Measurements from ENCODE around the gene TMTC3.
"Not testable (repeated sequence)": the region's sequence is repeated elsewhere in the genome, so short reads cannot be mapped to it uniquely, and the experiment has no call there.

Gene TMTC3

GRCh38 chr12:88167384-88167783, 25.3 kb downstream of the TMTC3 start:
- no peak for DNase-seq

- no peak for DNase-seq
These were observed 30.8 kb downstream of the TMTC3 start for GRCh38 chr12:88172844-88173407.

GRCh38 chr12:88175544-88175943, 33.4 kb downstream of the TMTC3 start:
- no peak for DNase-seq

GRCh38 chr12:88179436-88180014, 37.4 kb downstream of the TMTC3 start:
- no peak for DNase-seq

GRCh38 chr12:88181881-88182280, 39.8 kb downstream of the TMTC3 start:
- DNase-seq, result no peak

GRCh38 chr12:88182416-88182815, 40.3 kb downstream of the TMTC3 start:
- no peak for DNase-seq

GRCh38 chr12:88184196-88184595, 42.1 kb downstream of the TMTC3 start:
- no peak for DNase-seq

GRCh38 chr12:88185279-88185678, 43.2 kb downstream of the TMTC3 start:
- no peak for DNase-seq

GRCh38 chr12:88185988-88186387, 43.9 kb downstream of the TMTC3 start:
- DNase-seq, result no peak

GRCh38 chr12:88187571-88187970, 45.5 kb downstream of the TMTC3 start:
- no peak for DNase-seq

GRCh38 chr12:88188180-88188579, 46.1 kb downstream of the TMTC3 start:
- DNase-seq, result no peak

GRCh38 chr12:88192426-88192825, 50.3 kb downstream of the TMTC3 start:
- no peak for DNase-seq

GRCh38 chr12:88194868-88195267, 52.8 kb downstream of the TMTC3 start:
- DNase-seq, result no peak

- no peak for DNase-seq
These were observed 57.9 kb downstream of the TMTC3 start for GRCh38 chr12:88200029-88200428.

GRCh38 chr12:88202500-88202899, 60.4 kb downstream of the TMTC3 start:
- DNase-seq, result no peak

- DNase-seq, result no peak
These were observed 64.5 kb downstream of the TMTC3 start for GRCh38 chr12:88206601-88207000.

- DNase-seq, result no peak
These were observed 66.0 kb downstream of the TMTC3 start for GRCh38 chr12:88207921-88208620.

GRCh38 chr12:88208661-88209060, 66.6 kb downstream of the TMTC3 start:
- no peak for DNase-seq

- not testable (repeated sequence) for DNase-seq
These were observed 68.2 kb downstream of the TMTC3 start for GRCh38 chr12:88210311-88210710.

- no peak for DNase-seq
These were observed 76.2 kb downstream of the TMTC3 start for GRCh38 chr12:88218293-88218692.

GRCh38 chr12:88219861-88220260, 77.8 kb downstream of the TMTC3 start:
- DNase-seq, result no peak

- DNase-seq, result no peak
These were observed 81.4 kb downstream of the TMTC3 start for GRCh38 chr12:88223519-88223918.

GRCh38 chr12:88225776-88226175, 83.7 kb downstream of the TMTC3 start:
- no peak for DNase-seq

GRCh38 chr12:88227263-88227662, 85.2 kb downstream of the TMTC3 start:
- DNase-seq, result no peak

- DNase-seq, result no peak
These were observed 85.8 kb downstream of the TMTC3 start for GRCh38 chr12:88227871-88228270.

Measured in stimulated activated naive CD4-positive, alpha-beta T cell treated with Interleukin-2 at 50 U/mL for 16 hours (primary cell).